GM03348 (cell line): ENCODE results near the gene SMG5.

Experiments
- DNase-seq: peaks from one replicate; pipeline ENCODE4 v3.0.0; 2012; ENCODE audit warnings: low spot score

Gene SMG5

GRCh38 chr1:156212130-156212529, 70.5 kb downstream of the SMG5 start:
- no peak for DNase-seq

- DNase-seq = no peak
Observed at GRCh38 chr1:156211243-156211642, 71.4 kb downstream of the SMG5 start.

DNA sequence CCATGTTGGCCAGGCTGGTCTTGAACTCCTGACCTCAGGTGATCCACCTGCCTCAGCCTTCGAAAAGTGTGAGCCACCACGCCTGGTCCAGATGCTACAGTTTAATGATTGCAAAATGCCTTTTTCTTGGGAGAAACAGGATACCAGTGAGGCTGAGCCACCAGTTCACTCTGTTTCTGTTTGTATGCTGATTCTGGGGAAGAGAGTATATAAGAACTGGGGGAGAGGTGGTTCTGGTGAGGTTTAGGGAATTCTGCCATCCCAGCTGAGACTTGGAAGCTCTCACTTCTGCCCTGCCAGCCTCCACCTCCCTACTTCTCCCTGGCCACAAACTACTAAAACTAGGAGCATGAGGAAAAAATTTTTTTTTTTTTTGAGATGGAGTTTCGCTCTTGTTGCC, 77.9 kb downstream of the SMG5 start:
- no peak for DNase-seq

DNA sequence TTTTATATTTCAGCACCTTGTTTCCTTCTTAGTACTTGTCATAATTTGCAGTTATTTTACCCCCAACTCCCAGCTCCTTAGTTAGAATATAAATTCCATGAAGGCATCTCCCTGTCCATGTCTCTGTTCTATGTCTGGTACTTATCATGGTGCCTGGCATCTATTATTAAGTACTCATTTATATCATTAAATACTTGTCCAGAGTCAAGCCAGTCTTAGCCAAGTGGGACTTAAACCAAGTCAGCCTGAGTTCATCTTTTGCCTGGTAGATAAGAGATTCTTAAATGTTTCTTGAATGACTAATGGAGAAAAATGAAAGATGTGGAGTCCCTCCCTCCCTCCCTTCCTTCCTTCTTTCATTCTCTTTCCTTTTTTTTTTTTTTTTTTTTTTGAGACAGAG, 79.3 kb downstream of the SMG5 start:
- peak; percentile 43 for DNase-seq

GRCh38 chr1:156200044-156200443, 82.6 kb downstream of the SMG5 start:
- no peak for DNase-seq
